NCI-H82 treated with DMSO at 0.1 percent for 48 hours (cell line): ENCODE data around the gene AMMECR1.

Experiments
- DNase-seq: peaks from one replicate; lab custom pipeline; 2025; ENCODE audit not compliant: unreplicated experiment; lab: John Stamatoyannopoulos, UW

The AMMECR1 gene

GRCh38 chrX:110213183-110213582, 104.7 kb downstream of the AMMECR1 start:
- no peak for DNase-seq

GRCh38 chrX:110212299-110212698, 105.6 kb downstream of the AMMECR1 start:
- DNase-seq, result no peak

- no peak for DNase-seq
Observed at GRCh38 chrX:110211340-110211739, 106.5 kb downstream of the AMMECR1 start.

- DNase-seq, result no peak
Observed at GRCh38 chrX:110210417-110211139, 107.3 kb downstream of the AMMECR1 start.

GRCh38 chrX:110208092-110208491, 109.8 kb downstream of the AMMECR1 start:
- no peak for DNase-seq

GRCh38 chrX:110204986-110205385, 112.9 kb downstream of the AMMECR1 start:
- no peak for DNase-seq

GRCh38 chrX:110201799-110202198, 116.1 kb downstream of the AMMECR1 start:
- DNase-seq, result no peak

- no peak for DNase-seq
Observed at GRCh38 chrX:110194977-110195376, 122.9 kb downstream of the AMMECR1 start.

- no peak for DNase-seq
Observed at GRCh38 chrX:110192516-110192915, 125.4 kb downstream of the AMMECR1 start.

- DNase-seq, result no peak
Observed at GRCh38 chrX:110188701-110189558, 129.0 kb downstream of the AMMECR1 start.

- no peak for DNase-seq
Observed at GRCh38 chrX:110183314-110183713, 134.6 kb downstream of the AMMECR1 start.

GRCh38 chrX:110182865-110183264, 135.0 kb downstream of the AMMECR1 start:
- peak; percentile 71 for DNase-seq

- no peak for DNase-seq
Observed at GRCh38 chrX:110182362-110182761, 135.5 kb downstream of the AMMECR1 start.

GRCh38 chrX:110181459-110182137, 136.3 kb downstream of the AMMECR1 start:
- no peak for DNase-seq

GRCh38 chrX:110180928-110181310, 137.0 kb downstream of the AMMECR1 start:
- DNase-seq, result peak; percentile 3

GRCh38 chrX:110180176-110180927, 137.5 kb downstream of the AMMECR1 start:
- no peak for DNase-seq

- DNase-seq, result peak; percentile 81
Observed at GRCh38 chrX:110178179-110178865, 139.6 kb downstream of the AMMECR1 start.

GRCh38 chrX:110175696-110176095, 142.2 kb downstream of the AMMECR1 start:
- DNase-seq, result no peak

GRCh38 chrX:110175146-110175545, 142.7 kb downstream of the AMMECR1 start:
- no peak for DNase-seq
